K562 (cell line): ENCODE measurements around the gene DNMBP. TPM values are rescaled to one million over a fixed set of nuclear protein-coding genes. Genes with fewer than 3 reads are reported as not detected.

Experiments
- ATAC-seq: fragments of 200-7000 bp; cut with Tn5 transposase; 3 replicates; pipeline ENCODE4 v1.9.1; 2020; ENCODE audit warnings: moderate library complexity
- BruUV-seq: library from RNA; stranded (reverse); fragments of 400-500 nt; replicated peaks from 2 replicates; lab custom pipeline; 2021; lab: Mats Ljungman, UMichigan
- CTCF ChIA-PET: fragments of 300-600 bp; formaldehyde crosslinking; extraction: SDS; loops from one replicate; lab custom pipeline; 2021; ENCODE audit warnings: low intra/inter-chr PET ratio; lab: Yijun Ruan, JAX
- POLR2A ChIA-PET: fragments of 300-600, 350-650 bp; sonication (Branson Sonifier 250); formaldehyde crosslinking; extraction: SDS; loops from one replicate; lab custom pipeline; 2021; ENCODE audit warnings: antibody characterized with exemption, inconsistent platforms; lab: Yijun Ruan, JAX
- DNase-seq, 4 experiments: peaks; one replicate each; pipeline versions ENCODE4 v3.0.0 to v3.0.0-alpha.2; 2011 to 2018; ENCODE audit warnings: low spot score in 3 of 4, mixed read lengths in 3 of 4; ENCODE audit errors: extremely low read depth in 1 of 4
- FAIRE-seq: peaks from 2 replicates; lab custom pipeline; 2011; peaks lifted over from hg19 to GRCh38; lab: Jason Lieb, UNC
- H2AFZ ChIP-seq: 2 replicates; pipeline ENCODE4 v1.6.0; 2011; ENCODE audit warnings: low read depth, low read length, control low read depth, inconsistent platforms
- H3K27ac ChIP-seq: fragments of 200-600 bp; 3 replicates; pipeline ENCODE4 v1.8.0; 2011; ENCODE audit warnings: low read depth, mild to moderate bottlenecking, control low read depth, inconsistent platforms, low read length, moderate library complexity, mixed read lengths; ENCODE audit errors: extremely low read depth
- H3K27me3 ChIP-seq, 2 experiments: fragments of 300-600 bp in 1 of 2; 2 replicates in 1 of 2; 3 replicates in 1 of 2; pipeline versions ENCODE4 v1.6.0 to v1.8.0; 2011; ENCODE audit warnings: inconsistent platforms in 2 of 2, low read length in 2 of 2, mild to moderate bottlenecking in 1 of 2, mixed read lengths in 1 of 2, moderate library complexity in 1 of 2; ENCODE audit not compliant: control insufficient read depth in 2 of 2, insufficient read depth in 2 of 2
- H3K36me3 ChIP-seq: fragments of 300-600 bp; 3 replicates; pipeline ENCODE4 v1.8.0; 2011; ENCODE audit warnings: mild to moderate bottlenecking, low read length, inconsistent platforms; ENCODE audit not compliant: control insufficient read depth, insufficient read depth
- H3K4me1 ChIP-seq, 2 experiments: fragments of 200-600 bp in 1 of 2; replicated peaks in 1 of 2; 2 replicates in 1 of 2; 3 replicates in 1 of 2; pipeline versions ENCODE4 v1.5.1 to v1.8.0; 2011; ENCODE audit warnings: inconsistent platforms in 2 of 2, low read length in 2 of 2, mild to moderate bottlenecking in 1 of 2, mixed read lengths in 1 of 2, moderate library complexity in 1 of 2; ENCODE audit not compliant: control insufficient read depth in 2 of 2, insufficient read depth in 2 of 2
- H3K4me2 ChIP-seq: 2 replicates; pipeline ENCODE4 v1.6.1; 2011; ENCODE audit warnings: low read length, control low read depth, inconsistent platforms, mixed read lengths; ENCODE audit not compliant: insufficient read depth
- H3K4me3 ChIP-seq: fragments of 200-600 bp; sonication (generic), shearing (Covaris generic); 2 replicates; pipeline ENCODE4 v1.5.1; 2016; ENCODE audit warnings: control low read depth, inconsistent platforms
- H3K79me2 ChIP-seq: fragments of 200-600 bp; 3 replicates; pipeline ENCODE4 v1.8.0; 2011; ENCODE audit warnings: low read length, inconsistent platforms; ENCODE audit not compliant: control insufficient read depth, insufficient read depth
- H3K9ac ChIP-seq, 2 experiments: 2 replicates each; pipeline versions ENCODE4 v1.6.0 to v1.6.1; 2011; ENCODE audit warnings: low read depth in 2 of 2, low read length in 2 of 2, control low read depth in 1 of 2, inconsistent platforms in 1 of 2, mild to moderate bottlenecking in 1 of 2, mixed read lengths in 1 of 2; ENCODE audit not compliant: insufficient read depth in 1 of 2
- H3K9me1 ChIP-seq: one replicate; pipeline ENCODE4 v1.6.0; 2011; ENCODE audit warnings: inconsistent platforms, mild to moderate bottlenecking, low read length, moderate library complexity; ENCODE audit not compliant: control insufficient read depth, insufficient read depth
- H3K9me3 ChIP-seq: replicated peaks from 2 replicates; pipeline ENCODE4 v1.5.1; 2011; ENCODE audit warnings: low read depth, low read length, inconsistent platforms; ENCODE audit not compliant: control insufficient read depth, insufficient read depth
- H4K20me1 ChIP-seq: replicated peaks from 2 replicates; pipeline ENCODE4 v1.6.1; 2011; ENCODE audit warnings: low read length, inconsistent platforms, mixed read lengths; ENCODE audit not compliant: control insufficient read depth, insufficient read depth
- CREB3 ChIP-seq: fragments of 450-650 bp; conservative IDR thresholded peaks from 2 replicates; pipeline ENCODE4 v1.6.1; 2016; ENCODE audit warnings: missing genetic modification characterization, low read depth, mild to moderate bottlenecking, missing compliant biosample characterization, moderate library complexity
- CTCFL ChIP-seq: IDR thresholded peaks from 2 replicates; pipeline ENCODE4 v1.6.1; 2011; ENCODE audit warnings: borderline replicate concordance, low read depth, mild to moderate bottlenecking, moderate library complexity, low read length; ENCODE audit not compliant: insufficient read depth, poor library complexity, severe bottlenecking
- ELF1 ChIP-seq: fragments of 200-800 bp; sonication (Bioruptor generic); IDR thresholded peaks from 2 replicates; pipeline ENCODE4 v1.6.1; 2016; ENCODE audit warnings: missing genetic modification characterization, missing compliant biosample characterization
- FOXA1 ChIP-seq: fragments of 450-650 bp; IDR thresholded peaks from 2 replicates; pipeline ENCODE4 v1.6.1; 2016; ENCODE audit warnings: mild to moderate bottlenecking, borderline replicate concordance
- GATAD2A ChIP-seq: fragments of 450-650 bp; IDR thresholded peaks from 2 replicates; pipeline ENCODE4 v1.6.1; 2017
- HNRNPH1 ChIP-seq: fragments of 200-400 bp; formaldehyde crosslinking; optimal IDR thresholded peaks from 2 replicates; pipeline ENCODE3; 2017; ENCODE audit warnings: low read depth, mild to moderate bottlenecking, low read length, moderate library complexity
- KLF1 ChIP-seq: fragments of 450-650 bp; IDR thresholded peaks from 2 replicates; pipeline ENCODE4 v1.6.1; 2016; ENCODE audit warnings: missing genetic modification characterization, missing compliant biosample characterization
- KLF6 ChIP-seq: fragments of 250-450 bp; sonication (Bioruptor Pico); IDR thresholded peaks from 2 replicates; pipeline ENCODE4 v1.4.0; 2020; ENCODE audit warnings: mild to moderate bottlenecking, moderate library complexity, borderline replicate concordance
- MBD2 ChIP-seq: sonication (generic); IDR thresholded peaks from 2 replicates; pipeline ENCODE4 v1.6.1; 2016; ENCODE audit warnings: low read depth, borderline replicate concordance
- PHF21A ChIP-seq: fragments of 450-650 bp; IDR thresholded peaks from 2 replicates; pipeline ENCODE4 v1.6.1; 2017; ENCODE audit warnings: low read depth, borderline replicate concordance
- PTTG1 ChIP-seq: fragments of 450-650 bp; IDR thresholded peaks from 2 replicates; pipeline ENCODE4 v1.6.1; 2016; ENCODE audit warnings: low read depth, mild to moderate bottlenecking, missing genetic modification characterization, missing compliant biosample characterization
- RBFOX2 ChIP-seq: fragments of 200-400 bp; formaldehyde crosslinking; IDR thresholded peaks from 2 replicates; pipeline ENCODE4 v1.6.1; 2017; ENCODE audit warnings: low read depth, mild to moderate bottlenecking, low read length, moderate library complexity
- SIX5 ChIP-seq, 2 experiments: IDR thresholded peaks; 2 replicates each; pipeline ENCODE4 v1.6.1; 2011; ENCODE audit warnings: low read length in 2 of 2, borderline replicate concordance in 1 of 2, low read depth in 1 of 2, mild to moderate bottlenecking in 1 of 2, moderate library complexity in 1 of 2; ENCODE audit not compliant: insufficient read depth in 1 of 2
- SNIP1 ChIP-seq: fragments of 450-650 bp; IDR thresholded peaks from 2 replicates; pipeline ENCODE4 v1.7.1; 2017; ENCODE audit warnings: low read depth, mild to moderate bottlenecking
- STAT5B ChIP-seq: fragments of 250-450 bp; sonication (Bioruptor Pico); IDR thresholded peaks from 2 replicates; pipeline ENCODE4 v1.8.0; 2021; ENCODE audit warnings: mild to moderate bottlenecking, inconsistent platforms
- ZNF324 ChIP-seq: fragments of 250-450 bp; sonication (Bioruptor Pico); IDR thresholded peaks from 2 replicates; pipeline ENCODE4 v1.4.0; 2020; ENCODE audit warnings: mild to moderate bottlenecking
- ZNF449 ChIP-seq: fragments of 250-450 bp; sonication (Bioruptor Pico); IDR thresholded peaks from 2 replicates; pipeline ENCODE4 v1.8.0; 2022; ENCODE audit warnings: moderate library complexity, mild to moderate bottlenecking, inconsistent platforms
- WGBS: fragments of 100-300 bp; shearing (Covaris generic); methylation state at CpG from one replicate; pipeline ENCODE4 v1.1.6; 2016; ENCODE audit warnings: low coverage, mixed read lengths; ENCODE audit not compliant: insufficient coverage; ENCODE audit errors: missing lambda C conversion rate; 5-methylcytosine and 5-hydroxymethylcytosine counted together
- in situ Hi-C: fragments of 300-500 bp; cut with MboI; formaldehyde crosslinking; loops from 4 replicates; pipeline ENCODE4 v1.15.0; 2018; ENCODE audit warnings: inconsistent platforms, mixed read lengths
- intact Hi-C: fragments of 100-400 bp; cut with micrococcal nuclease; formaldehyde crosslinking; loops from 2 replicates; pipeline ENCODE4 v1.14.2; 2022
- polyA plus RNA-seq, 8 experiments: library from polyadenylated mRNA; depleted of rRNA in 4 of 8; stranded (reverse) in 5 of 8; unstranded in 3 of 8; fragments of >200 nt; fragmentation: Nextera tagmentation in 2 of 8; fragmentation: Illumina TruSeq in 1 of 8; extraction: Ambion mirVana in 2 of 8; extraction: Trizol in 1 of 8; gene quantifications; 2 replicates each; pipeline versions ENCODE4 v1.2.1 to v1.2.3, GENCODE V29; 2011 to 2014; ENCODE audit warnings: inconsistent platforms in 1 of 8, missing spikeins in 1 of 8
- total RNA-seq, 7 experiments: library from RNA; depleted of rRNA in 6 of 7; stranded (reverse); fragments of >200 nt in 6 of 7; fragmentation: Illumina TruSeq in 2 of 7; extraction: Trizol in 2 of 7; gene quantifications; 2 replicates each; pipeline versions ENCODE4 v1.2.1 to v1.2.3, GENCODE V29; 2011 to 2021; ENCODE audit warnings: low replicate concordance in 1 of 7

The DNMBP gene
- total and polyA plus RNA-seq, 9 of the 15 experiments (the other 6 are each of a cell fraction or from before 2014, with no cell fraction given), result 0.83 to 3.7 (median 2.2) TPM

- Histone ChIP-seq H3K36me3 (no peaks in the 10 kb centered on the region), H3K79me2 (no peaks in the 10 kb centered on the region), H3K4me1 (no peaks in the 10 kb centered on the region; a peak in 1 of 5 replicates), H2AFZ (no peak overlapping the region), H3K9me1 (no peaks in the 10 kb centered on the region), H3K27me3 (peaks cover 0 to 5% of the 10 kb centered on the region in 2 experiments; a peak in 2 of 5 replicates), H3K4me3 (no peak overlapping the region), H4K20me1 (no peaks in the 10 kb centered on the region), H3K9me3 (peaks cover 2% of the 10 kb centered on the region; the same call in 1 of the 2 replicates), H3K27ac (no peak overlapping the region), H3K4me2 (no peak overlapping the region), H3K9ac (no peak overlapping the region)
- no peak for ATAC-seq
- 0% methylated on average over 1 of the region's 1 CpG for WGBS
- intact Hi-C loops (no loop called here), in situ Hi-C loops (no loop called here)
- FAIRE-seq, result no peak
- BruUV-seq, result no TSS peak
- CTCF ChIA-PET, result no interaction called here
- POLR2A ChIA-PET, result interaction anchor here (1.2 kb wide), 1 partner anchor 13 kb away, joined by 3 read pairs; no protein-coding TSS in a partner anchor
- DNase-seq, result no peak
- no peak for TF ChIP-seq CREB3
- TF ChIP-seq KLF1, result no peak
- TF ChIP-seq MBD2, result no peak
- TF ChIP-seq STAT5B (CRISPR knock-in tag), result no peak
- TF ChIP-seq ZNF324 (CRISPR knock-in tag), result no peak
- TF ChIP-seq ZNF449 (CRISPR knock-in tag), result no peak
- TF ChIP-seq GATAD2A, result no peak
- no peak for TF ChIP-seq PHF21A
- no peak for TF ChIP-seq SIX5 (IDR thresholded peaks at IDR 0.05; ENCODE audit: borderline replicate concordance in 1 of 2, insufficient read depth in 1 of 2, low read depth in 1 of 2, low read length in 2 of 2)
- no peak for TF ChIP-seq CTCFL
- TF ChIP-seq KLF6 (CRISPR knock-in tag), result no peak
- no peak for TF ChIP-seq ELF1 (tag)
- no peak for TF ChIP-seq SNIP1
- no peak for TF ChIP-seq HNRNPH1
- no peak for TF ChIP-seq RBFOX2
- no peak for TF ChIP-seq FOXA1
- TF ChIP-seq PTTG1 (tag), result no peak
These were observed 24.1 kb upstream of the DNMBP start for GRCh38 chr10:100033766-100034418.
